A673 (cell line): Measurements from ENCODE around the gene SEMA6D. TPM values are rescaled to one million over a fixed set of nuclear protein-coding genes. Genes with fewer than 3 reads are reported as not detected.

ENCODE experiments used
- BruUV-seq: library from RNA; stranded (reverse); fragments of 400-500 nt; replicated peaks from 2 replicates; lab custom pipeline; 2021; lab: Mats Ljungman, UMichigan
- CTCF ChIA-PET: fragments of 300-600 bp; sonication (Branson Sonifier 250); formaldehyde crosslinking; loops from one replicate; lab custom pipeline; 2022; ENCODE audit warnings: antibody characterized with exemption; lab: Charles Lee
- POLR2A ChIA-PET: fragments of 300-600 bp; sonication (Branson Sonifier 250); formaldehyde crosslinking; loops from one replicate; lab custom pipeline; 2022; ENCODE audit warnings: antibody characterized with exemption; ENCODE audit not compliant: low non-redundant PET; lab: Charles Lee
- DNase-seq: peaks from one replicate; pipeline ENCODE4 v3.0.0-alpha.2; 2015; ENCODE audit warnings: low spot score
- H3K27ac ChIP-seq: fragments of 200-600 bp; sonication (generic); 2 replicates; pipeline ENCODE4 v1.5.1; 2016; ENCODE audit warnings: mixed run types, low read depth, mild to moderate bottlenecking, mixed read lengths, antibody characterized with exemption, low read length; ENCODE audit not compliant: poor library complexity, severe bottlenecking
- H3K27me3 ChIP-seq: fragments of 200-600 bp; sonication (generic); replicated peaks from 2 replicates; pipeline ENCODE4 v1.6.1; 2017; ENCODE audit warnings: mixed run types, low read depth, mild to moderate bottlenecking, mixed read lengths, antibody characterized with exemption, low read length; ENCODE audit not compliant: insufficient read depth, poor library complexity
- H3K36me3 ChIP-seq: fragments of 200-600 bp; sonication (generic); 2 replicates; pipeline ENCODE4 v1.6.1; 2016; ENCODE audit warnings: mixed run types, mild to moderate bottlenecking, mixed read lengths, antibody characterized with exemption, low read length; ENCODE audit not compliant: insufficient read depth, poor library complexity, severe bottlenecking
- H3K4me1 ChIP-seq: fragments of 200-600 bp; sonication (generic); 2 replicates; pipeline ENCODE4 v1.6.1; 2017; ENCODE audit warnings: mixed run types, mild to moderate bottlenecking, mixed read lengths, antibody characterized with exemption, low read length; ENCODE audit not compliant: insufficient read depth, poor library complexity, severe bottlenecking
- H3K4me3 ChIP-seq: fragments of 200-600 bp; sonication (generic); 2 replicates; pipeline ENCODE4 v1.5.1; 2016; ENCODE audit warnings: low read depth, mixed run types, mild to moderate bottlenecking, mixed read lengths, low read length; ENCODE audit not compliant: poor library complexity, severe bottlenecking
- H3K9me3 ChIP-seq: fragments of 200-600 bp; sonication (generic); 2 replicates; pipeline ENCODE4 v1.6.1; 2016; ENCODE audit warnings: mixed run types, low read depth, mild to moderate bottlenecking, mixed read lengths, antibody characterized with exemption, low read length; ENCODE audit not compliant: poor library complexity, severe bottlenecking
- CTCF ChIP-seq: fragments of 300-800, 200-600 bp; sonication (generic); conservative IDR thresholded peaks from 2 replicates; pipeline ENCODE4 v1.5.1; 2017; ENCODE audit warnings: low read depth, mild to moderate bottlenecking, antibody characterized with exemption, low read length, moderate library complexity, mixed read lengths
- EZH2 ChIP-seq: fragments of 200-600 bp; sonication (generic); IDR thresholded peaks from 2 replicates; pipeline ENCODE4 v1.6.1; 2017; ENCODE audit warnings: borderline replicate concordance, low read depth, mild to moderate bottlenecking, mixed read lengths, antibody characterized with exemption, low read length; ENCODE audit not compliant: poor library complexity, severe bottlenecking
- intact Hi-C: fragments of 100-400 bp; cut with micrococcal nuclease; formaldehyde crosslinking; loops from one replicate; pipeline ENCODE4 v1.10.0; 2022; ENCODE audit not compliant: unreplicated experiment
- total RNA-seq: library from RNA; stranded (reverse); gene quantifications from 2 replicates; pipeline ENCODE4 v1.2.3, GENCODE V29; 2021

The SEMA6D gene
- total RNA-seq, 1 experiment from 2014 or later, result 11.0 TPM

- CTCF ChIA-PET, result no interaction called here
- H3K4me3 ChIP-seq, result no peak overlapping the region
- POLR2A ChIA-PET, result no interaction called here
- H3K36me3 ChIP-seq, result no peaks in the 10 kb centered on the region
- no peak overlapping the region for H3K27ac ChIP-seq
- H3K9me3 ChIP-seq, result no peaks in the 10 kb centered on the region
- no peaks in the 10 kb centered on the region for H3K4me1 ChIP-seq
- intact Hi-C loops, result no loop called here
- DNase-seq, result no peak
- no peaks in the 10 kb centered on the region for H3K27me3 ChIP-seq
- TF ChIP-seq CTCF, result no peak
- no peak for TF ChIP-seq EZH2
- no TSS peak for BruUV-seq
Measured at GRCh38 chr15:47822048-47822447, 104.7 kb downstream of the SEMA6D start.
